GM12878 (cell line): ENCODE data around the gene NSUN7. TPM values are rescaled to one million over a fixed set of nuclear protein-coding genes. Genes with fewer than 3 reads are reported as not detected.
A peak's percentile ranks its signal among the peaks of the same experiment; 100 is the strongest.

Experiments used
- ATAC-seq: fragments of 200-7000 bp; cut with Tn5 transposase; 3 replicates; pipeline ENCODE4 v1.9.1; 2020; ENCODE audit warnings: mild to moderate bottlenecking, moderate library complexity
- Bru-seq: library from RNA; stranded (reverse); fragments of 400-500 nt; gene quantifications from one replicate; lab custom pipeline; 2021; lab: Mats Ljungman, UMichigan
- BruChase-seq, 2 experiments: library from RNA; stranded (reverse); fragments of 400-500 nt; gene quantifications; one replicate each; lab custom pipeline; 2021; lab: Mats Ljungman, UMichigan
- BruUV-seq: library from RNA; stranded (reverse); fragments of 400-500 nt; replicated peaks from 2 replicates; lab custom pipeline; 2021; lab: Mats Ljungman, UMichigan
- CTCF ChIA-PET: fragments of 300-600 bp; sonication (Branson Sonifier 250); formaldehyde crosslinking; extraction: SDS; loops from one replicate; lab custom pipeline; 2021; ENCODE audit warnings: inconsistent platforms; lab: Yijun Ruan, JAX
- POLR2A ChIA-PET: fragments of 350-600 bp; formaldehyde crosslinking; extraction: SDS; loops from one replicate; lab custom pipeline; 2021; ENCODE audit warnings: inconsistent platforms; lab: Charles Lee
- RAD21 ChIA-PET: fragments of 300-600 bp; sonication (Branson Sonifier 250); formaldehyde crosslinking; loops from one replicate; lab custom pipeline; 2023; ENCODE audit warnings: antibody characterized with exemption; ENCODE audit not compliant: unreplicated experiment; lab: Charles Lee
- SMC1A ChIA-PET: fragments of 300-600 bp; sonication (Branson Sonifier 250); formaldehyde crosslinking; loops from one replicate; lab custom pipeline; 2023; ENCODE audit not compliant: unreplicated experiment, uncharacterized antibody; lab: Charles Lee
- DNase-seq: peaks from one replicate; pipeline ENCODE4 v3.0.0-alpha.2; 2011; ENCODE audit warnings: low read depth, low spot score
- FAIRE-seq: peaks from 3 replicates; lab custom pipeline; 2011; peaks lifted over from hg19 to GRCh38; lab: Jason Lieb, UNC
- H2AFZ ChIP-seq: 2 replicates; pipeline ENCODE4 v1.6.0; 2011; ENCODE audit warnings: low read depth, low read length, control low read depth; ENCODE audit not compliant: control insufficient read depth
- H3K27ac ChIP-seq: 2 replicates; pipeline ENCODE4 v1.5.1; 2011; ENCODE audit warnings: control low read depth; ENCODE audit not compliant: control insufficient read depth, insufficient read depth
- H3K27me3 ChIP-seq, 2 experiments: replicated peaks in 1 of 2; 2 replicates each; pipeline versions ENCODE4 v1.6.0 to v1.6.1; 2011; ENCODE audit warnings: low read length in 1 of 2; ENCODE audit not compliant: control insufficient read depth in 2 of 2, insufficient read depth in 2 of 2
- H3K36me3 ChIP-seq, 2 experiments: 2 replicates each; pipeline ENCODE4 v1.5.1; 2011; ENCODE audit warnings: low read length in 1 of 2; ENCODE audit not compliant: control insufficient read depth in 2 of 2, insufficient read depth in 2 of 2
- H3K4me1 ChIP-seq: 2 replicates; pipeline ENCODE4 v1.6.1; 2011; ENCODE audit warnings: mild to moderate bottlenecking, low read length, moderate library complexity, mixed read lengths; ENCODE audit not compliant: control insufficient read depth, insufficient read depth
- H3K4me2 ChIP-seq: 2 replicates; pipeline ENCODE4 v1.6.0; 2011; ENCODE audit warnings: control low read depth; ENCODE audit not compliant: control insufficient read depth, insufficient read depth
- H3K4me3 ChIP-seq: fragments of 200-600 bp; sonication (generic); 2 replicates; pipeline ENCODE4 v1.5.1; 2016
- H3K79me2 ChIP-seq: 2 replicates; pipeline ENCODE4 v1.6.0; 2011; ENCODE audit warnings: low read length; ENCODE audit not compliant: control insufficient read depth, insufficient read depth
- H3K9ac ChIP-seq: 2 replicates; pipeline ENCODE4 v1.8.0; 2011; ENCODE audit warnings: low read length, control low read depth, mixed read lengths; ENCODE audit not compliant: control insufficient read depth, insufficient read depth
- H3K9me3 ChIP-seq: replicated peaks from 3 replicates; pipeline ENCODE4 v1.5.1; 2011; ENCODE audit warnings: mild to moderate bottlenecking, low read length; ENCODE audit not compliant: control insufficient read depth, insufficient read depth
- H4K20me1 ChIP-seq: 2 replicates; pipeline ENCODE4 v1.6.0; 2011; ENCODE audit not compliant: control insufficient read depth, insufficient read depth
- CHD2 ChIP-seq: IDR thresholded peaks from 2 replicates; pipeline ENCODE4 v1.6.1; 2011; ENCODE audit warnings: low read depth, low read length, improper control_type of control experiment, borderline replicate concordance
- DPF2 ChIP-seq: fragments of 450-650 bp; IDR thresholded peaks from 2 replicates; pipeline ENCODE4 v1.6.1; 2017; ENCODE audit warnings: mild to moderate bottlenecking
- EZH2 ChIP-seq: IDR thresholded peaks from 2 replicates; pipeline ENCODE4 v1.6.1; 2012; ENCODE audit warnings: low read depth, mild to moderate bottlenecking, control low read depth, inconsistent platforms, low read length, borderline replicate concordance; ENCODE audit not compliant: control insufficient read depth
- GATAD2B ChIP-seq: fragments of 450-650 bp; conservative IDR thresholded peaks from 2 replicates; pipeline ENCODE4 v1.6.1; 2017; ENCODE audit warnings: low read depth, mild to moderate bottlenecking, moderate library complexity
- IKZF1 ChIP-seq: fragments of 450-650 bp; conservative IDR thresholded peaks from 2 replicates; pipeline ENCODE4 v1.6.1; 2017; ENCODE audit warnings: antibody characterized with exemption, mild to moderate bottlenecking
- KDM1A ChIP-seq: fragments of 200-600 bp; sonication (generic); IDR thresholded peaks from 2 replicates; pipeline ENCODE4 v1.6.1; 2016; ENCODE audit warnings: borderline replicate concordance
- MEF2B ChIP-seq: fragments of 450-650 bp; IDR thresholded peaks from 2 replicates; pipeline ENCODE4 v1.6.1; 2018; ENCODE audit warnings: mild to moderate bottlenecking, moderate library complexity; ENCODE audit not compliant: partially characterized antibody, poor library complexity, severe bottlenecking
- POLR2A ChIP-seq: IDR thresholded peaks from 2 replicates; pipeline ENCODE4 v1.6.1; 2011; ENCODE audit warnings: low read depth, mild to moderate bottlenecking, low read length
- SMAD5 ChIP-seq: IDR thresholded peaks from 2 replicates; pipeline ENCODE4 v1.6.1; 2016; ENCODE audit warnings: antibody characterized with exemption, low read depth
- SP1 ChIP-seq: IDR thresholded peaks from one replicate; pipeline ENCODE4 v1.6.1; 2011; ENCODE audit warnings: low read depth, low read length
- TBL1XR1 ChIP-seq: IDR thresholded peaks from 2 replicates; pipeline ENCODE4 v1.6.1; 2012; ENCODE audit warnings: low read depth, low read length, improper control_type of control experiment
- TCF12 ChIP-seq: IDR thresholded peaks from 2 replicates; pipeline ENCODE4 v1.6.1; 2011; ENCODE audit warnings: low read depth, mild to moderate bottlenecking, low read length
- WGBS: methylation state at CpG from one replicate; pipeline ENCODE4 v1.1.6; 2016; ENCODE audit warnings: low lambda C conversion rate; ENCODE audit not compliant: insufficient replicate concordance, insufficient coverage; ENCODE audit errors: missing lambda C conversion rate; 5-methylcytosine and 5-hydroxymethylcytosine counted together
- in situ Hi-C: fragments of 300-500 bp; cut with MboI; formaldehyde crosslinking; loops from 9 replicates; pipeline ENCODE4 v1.14.3; 2018; ENCODE audit warnings: mixed read lengths
- intact Hi-C: fragments of 100-400 bp; cut with micrococcal nuclease; formaldehyde crosslinking; loops from one replicate; pipeline ENCODE4 v1.14.2; 2022; ENCODE audit not compliant: unreplicated experiment
- long read RNA-seq, 2 experiments: library from polyadenylated mRNA; unstranded; transcript quantifications; one replicate each; pipeline ENCODE4 v2.0.0, GENCODE V29; 2019 to 2020
- polyA minus RNA-seq, 3 experiments: library from RNA; depleted of rRNA, polyadenylated mRNA; stranded (reverse); fragments of >200 nt; gene quantifications; 2 replicates each; pipeline ENCODE4 v1.2.3, GENCODE V29; 2011
- polyA plus RNA-seq, 11 experiments: library from polyadenylated mRNA; depleted of rRNA in 4 of 11; unstranded in 6 of 11; stranded (reverse) in 5 of 11; fragments of >200 nt; fragmentation: Nextera tagmentation in 4 of 11; fragmentation: Illumina TruSeq in 1 of 11; extraction: Ambion mirVana in 4 of 11; extraction: Trizol in 1 of 11; gene quantifications; 1 replicate in 1 of 11; 2 replicates in 10 of 11; pipeline versions ENCODE4 v1.2.1 to v1.2.3, GENCODE V29; 2011 to 2016; ENCODE audit warnings: inconsistent platforms in 2 of 11, missing spikeins in 2 of 11, low read depth in 1 of 11
- total RNA-seq, 4 experiments: library from RNA; depleted of rRNA in 3 of 4; stranded (reverse); fragments of >200 nt in 3 of 4; fragmentation: Illumina TruSeq in 1 of 4; extraction: Trizol in 1 of 4; gene quantifications; 2 replicates each; pipeline versions ENCODE4 v1.2.1 to v1.2.3, GENCODE V29; 2013 to 2021
- TF ChIP-seq, protein P1 (sequence below): fragments of 450-650 bp; formaldehyde crosslinking; IDR thresholded peaks from 2 replicates; pipeline ENCODE4 v1.4.0; 2020; ENCODE audit warnings: mild to moderate bottlenecking, moderate library complexity

NSUN7 gene, protein sequence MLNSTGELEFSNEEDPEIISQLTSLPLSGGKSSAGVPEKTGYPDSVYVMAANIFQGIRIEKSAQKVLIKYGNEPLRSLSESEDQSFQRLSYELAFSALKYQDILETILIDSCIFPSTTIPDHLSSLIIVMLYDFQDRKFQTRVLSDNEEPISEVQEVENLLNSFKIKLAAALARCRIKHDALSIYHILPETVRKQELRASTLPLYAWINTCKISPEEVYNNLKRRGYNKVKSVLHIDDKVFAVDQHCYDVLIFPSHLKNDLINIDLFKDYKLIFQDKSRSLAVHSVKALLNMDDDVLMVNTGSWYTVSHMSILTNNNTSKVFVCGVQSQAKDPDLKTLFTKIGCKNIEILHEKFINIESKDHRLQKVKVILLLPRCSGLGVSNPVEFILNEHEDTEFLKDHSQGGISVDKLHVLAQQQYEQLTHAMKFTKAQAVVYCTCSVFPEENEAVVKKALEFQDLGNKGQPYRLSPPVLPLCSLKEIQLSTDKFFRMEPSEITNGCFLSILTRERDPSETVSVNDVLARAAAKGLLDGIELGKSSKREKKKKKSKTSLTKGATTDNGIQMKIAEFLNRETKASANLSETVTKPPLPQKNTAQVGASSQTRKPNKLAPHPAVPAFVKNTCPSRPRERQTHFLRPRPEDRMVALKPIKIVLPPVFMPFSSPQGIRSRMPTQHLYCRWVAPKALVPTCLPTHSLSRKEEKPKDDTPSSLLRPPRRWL
- total RNA-seq (2013; cell fraction: nucleolus; rRNA removed) = 1.4 and 2.2 TPM in 2 replicates
- total RNA-seq (2014; rRNA removed) (0.27 TPM in 1 of 2 replicates, not detected in the other), total RNA-seq (2014; rRNA removed; fragmentation: Illumina TruSeq; extraction: Trizol) (0.18 TPM in 1 of 2 replicates, not detected in the other), total RNA-seq (2021) (0.21 TPM in 2 replicates), polyA plus RNA-seq (2011; rRNA removed) (0.03 TPM in 1 of 2 replicates, not detected in the other), polyA plus RNA-seq (2014; fragmentation: Illumina TruSeq; extraction: Trizol) (0.05 and 0.09 TPM in 2 replicates), polyA plus RNA-seq (2014; fragmentation: Nextera tagmentation; extraction: Ambion mirVana) (under 1 TPM; 0.02 to 0.08 TPM), polyA plus RNA-seq (2014; rRNA removed) (0.10 and 0.17 TPM in 2 replicates), polyA plus RNA-seq (2016; fragmentation: Nextera tagmentation; extraction: Ambion mirVana) (under 1 TPM in 1 of 2 experiments, not detected in 1; 0.15 TPM), polyA minus RNA-seq (2011; rRNA and poly(A)+ RNA removed) (not detected in 2 replicates), Bru-seq, nascent RNA (percentile 41 among the genes with signal in this experiment), BruChase-seq, experiment 1, labeled RNA remaining after a 6-hour chase (percentile 37 among the genes with signal in this experiment), BruChase-seq, experiment 2, labeled RNA remaining after a 2-hour chase (percentile 43 among the genes with signal in this experiment)
- not detected for polyA plus RNA-seq (2011; ENCODE audit: low read depth)
- polyA plus RNA-seq (2011; cell fraction: cytosol; rRNA removed) = not detected in 2 replicates
- polyA plus RNA-seq (2011; cell fraction: nucleus; rRNA removed) = not detected in 2 replicates
- 0.27 and 0.42 TPM in 2 replicates for polyA plus RNA-seq (2012)
- polyA minus RNA-seq (2011; cell fraction: cytosol; rRNA and poly(A)+ RNA removed) = not detected in 2 replicates
- not detected in 2 replicates for polyA minus RNA-seq (2011; cell fraction: nucleus; rRNA and poly(A)+ RNA removed)
- long read RNA-seq, experiment 1 = 0 reads
- long read RNA-seq, experiment 2, partial matches to known transcripts = 0 of 2 reads
- long read RNA-seq, experiment 2, other reads (novel, unspliced or antisense) = 2 of 2 reads

DNA sequence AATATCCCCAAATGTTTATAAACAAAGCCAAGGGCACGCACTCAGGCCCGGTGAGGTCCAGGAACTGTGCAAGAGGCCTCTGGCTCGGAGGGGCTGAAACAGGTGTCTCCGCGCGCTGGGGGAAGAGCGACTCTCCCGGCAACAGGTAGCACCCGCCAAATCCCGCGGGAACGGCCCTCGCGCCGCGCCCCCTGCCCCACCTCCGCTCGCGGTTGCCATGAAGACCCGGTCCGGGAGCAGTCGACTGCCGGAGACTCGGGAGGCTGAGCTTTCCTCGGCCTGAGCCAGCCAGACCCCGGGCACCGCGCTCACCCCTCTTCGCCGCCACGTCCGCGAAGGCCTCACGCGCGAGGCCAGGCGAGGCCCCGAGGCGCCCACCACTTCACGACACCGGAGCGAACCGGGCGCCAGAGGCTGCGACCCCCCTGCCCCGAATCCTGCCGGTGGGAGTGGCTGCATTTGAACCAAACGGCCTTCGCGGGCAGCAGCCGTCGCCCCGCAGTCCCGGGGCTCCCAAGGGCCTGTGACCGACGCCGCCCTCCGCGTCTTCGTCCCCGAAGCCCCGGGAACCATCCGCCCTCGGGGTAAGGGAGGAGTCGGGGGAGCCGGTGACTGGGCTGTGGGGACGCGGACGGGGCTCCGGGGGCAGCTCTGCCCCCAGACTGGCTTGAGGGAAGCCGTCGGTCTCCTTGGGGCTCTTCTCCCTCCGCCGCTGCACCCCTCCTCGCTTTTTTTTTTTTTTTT is at the start of gene NSUN7:
Gene NSUN7, plus strand, starts transcription at position 239 of the 744 bp plus-strand sequence. CDS start 739 bp downstream, outside the sequence.
- no peak for DNase-seq
- ATAC-seq = peak; percentile 87
- BruUV-seq = no TSS peak
- H3K27me3 ChIP-seq = peaks cover 0 to 1% of the 10 kb centered on the region in 2 experiments; a peak in 2 of 4 replicates
- H3K4me3 ChIP-seq = peak within 1 kb of the TSS; percentile 69; the same call in 1 of the 2 replicates
- WGBS = 21% methylated on average over 62 of the region's 75 CpGs
- H3K9ac ChIP-seq = no peak within 1 kb of the TSS
- H4K20me1 ChIP-seq = no peaks in the 10 kb centered on the region
- no peak for FAIRE-seq
- no peaks in the 10 kb centered on the region for H3K4me1 ChIP-seq
- POLR2A ChIA-PET = interaction anchor here (0.7 kb wide), 1 partner anchor 354 kb away, joined by 5 read pairs; no protein-coding TSS in a partner anchor
- SMC1A ChIA-PET = no interaction called here
- peak within 1 kb of the TSS; percentile 74 for H3K4me2 ChIP-seq
- intact Hi-C loops = loop anchor here (5.0 kb wide), 1 partner anchor 52 kb away; no protein-coding TSS in a partner anchor
- in situ Hi-C loops = no loop called here
- H2AFZ ChIP-seq = peak within 1 kb of the TSS; percentile 83
- H3K79me2 ChIP-seq = no peaks in the 10 kb centered on the region
- peaks cover 4% of the 10 kb centered on the region; the same call in 2 of the 3 replicates for H3K9me3 ChIP-seq
- CTCF ChIA-PET = interaction anchor here (2.4 kb wide), 1 partner anchor 13 kb away, joined by 5 read pairs; no protein-coding TSS in a partner anchor
- no peaks in the 10 kb centered on the region for H3K36me3 ChIP-seq
- RAD21 ChIA-PET = no interaction called here
- H3K27ac ChIP-seq = no peak within 1 kb of the TSS
- peak; percentile 38; the same call in 1 of the 2 replicates for TF ChIP-seq POLR2A
- TF ChIP-seq KDM1A = no peak
- no peak for TF ChIP-seq SMAD5
- no peak for TF ChIP-seq EZH2
- 0 out of 2 replicates have a peak, but pooled peaks have one; percentile 29 for TF ChIP-seq TCF12
- TF ChIP-seq, protein P1, sequence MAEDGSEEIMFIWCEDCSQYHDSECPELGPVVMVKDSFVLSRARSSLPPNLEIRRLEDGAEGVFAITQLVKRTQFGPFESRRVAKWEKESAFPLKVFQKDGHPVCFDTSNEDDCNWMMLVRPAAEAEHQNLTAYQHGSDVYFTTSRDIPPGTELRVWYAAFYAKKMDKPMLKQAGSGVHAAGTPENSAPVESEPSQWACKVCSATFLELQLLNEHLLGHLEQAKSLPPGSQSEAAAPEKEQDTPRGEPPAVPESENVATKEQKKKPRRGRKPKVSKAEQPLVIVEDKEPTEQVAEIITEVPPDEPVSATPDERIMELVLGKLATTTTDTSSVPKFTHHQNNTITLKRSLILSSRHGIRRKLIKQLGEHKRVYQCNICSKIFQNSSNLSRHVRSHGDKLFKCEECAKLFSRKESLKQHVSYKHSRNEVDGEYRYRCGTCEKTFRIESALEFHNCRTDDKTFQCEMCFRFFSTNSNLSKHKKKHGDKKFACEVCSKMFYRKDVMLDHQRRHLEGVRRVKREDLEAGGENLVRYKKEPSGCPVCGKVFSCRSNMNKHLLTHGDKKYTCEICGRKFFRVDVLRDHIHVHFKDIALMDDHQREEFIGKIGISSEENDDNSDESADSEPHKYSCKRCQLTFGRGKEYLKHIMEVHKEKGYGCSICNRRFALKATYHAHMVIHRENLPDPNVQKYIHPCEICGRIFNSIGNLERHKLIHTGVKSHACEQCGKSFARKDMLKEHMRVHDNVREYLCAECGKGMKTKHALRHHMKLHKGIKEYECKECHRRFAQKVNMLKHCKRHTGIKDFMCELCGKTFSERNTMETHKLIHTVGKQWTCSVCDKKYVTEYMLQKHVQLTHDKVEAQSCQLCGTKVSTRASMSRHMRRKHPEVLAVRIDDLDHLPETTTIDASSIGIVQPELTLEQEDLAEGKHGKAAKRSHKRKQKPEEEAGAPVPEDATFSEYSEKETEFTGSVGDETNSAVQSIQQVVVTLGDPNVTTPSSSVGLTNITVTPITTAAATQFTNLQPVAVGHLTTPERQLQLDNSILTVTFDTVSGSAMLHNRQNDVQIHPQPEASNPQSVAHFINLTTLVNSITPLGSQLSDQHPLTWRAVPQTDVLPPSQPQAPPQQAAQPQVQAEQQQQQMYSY (CRISPR knock-in tag) = no peak
- peak; percentile 94 for TF ChIP-seq CHD2
- TF ChIP-seq SP1 = peak; percentile 56
- no peak for TF ChIP-seq TBL1XR1
- 0 out of 2 replicates have a peak, but pooled peaks have one; percentile 37 for TF ChIP-seq DPF2
- peak; percentile 46 for TF ChIP-seq IKZF1
- TF ChIP-seq GATAD2B = 0 out of 2 replicates have a peak, but pooled peaks have one; percentile 45
- TF ChIP-seq MEF2B = peak; percentile 50
